Stimulated activated naive B cell treated with anti-CD40 and anti-IgM and Interleukin-4, amounts not matched to agents 10 μg/mL and 1 μg/mL and 100 μg/mL, for 72 hours (primary cell): ENCODE measurements around the gene SRGAP3.

ENCODE experiments used
- ATAC-seq, 2 donors: fragments of 150-1000 bp; cut with Tn5 transposase; replicated peaks; 2 replicates each; pipeline ENCODE4 v1.10.0; 2021; ENCODE audit warnings: moderate library complexity in 1 of 2
- DNase-seq: peaks from one replicate; pipeline ENCODE4 v3.0.0; 2021
- H3K27ac Mint-ChIP-seq: one replicate; pipeline ENCODE4 v1.8.0; 2022; ENCODE audit warnings: mild to moderate bottlenecking, mixed read lengths
- H3K27me3 Mint-ChIP-seq, 2 donors: one replicate each; pipeline ENCODE4 v1.8.0; 2022; ENCODE audit warnings: mixed read lengths in 2 of 2
- H3K36me3 Mint-ChIP-seq, 2 donors: one replicate each; pipeline ENCODE4 v1.8.0; 2022; ENCODE audit warnings: mixed read lengths in 2 of 2, mild to moderate bottlenecking in 1 of 2
- H3K4me1 Mint-ChIP-seq, 2 donors: one replicate each; pipeline ENCODE4 v1.8.0; 2022; ENCODE audit warnings: mixed read lengths in 2 of 2, mild to moderate bottlenecking in 1 of 2
- H3K4me3 Mint-ChIP-seq, 2 donors: one replicate each; pipeline ENCODE4 v1.8.0; 2022; ENCODE audit warnings: mild to moderate bottlenecking in 2 of 2, mixed read lengths in 2 of 2, moderate library complexity in 1 of 2
- H3K9me3 Mint-ChIP-seq, 2 donors: one replicate each; pipeline ENCODE4 v1.8.0; 2022; ENCODE audit warnings: mixed read lengths in 2 of 2, mild to moderate bottlenecking in 1 of 2

Gene SRGAP3

DNA sequence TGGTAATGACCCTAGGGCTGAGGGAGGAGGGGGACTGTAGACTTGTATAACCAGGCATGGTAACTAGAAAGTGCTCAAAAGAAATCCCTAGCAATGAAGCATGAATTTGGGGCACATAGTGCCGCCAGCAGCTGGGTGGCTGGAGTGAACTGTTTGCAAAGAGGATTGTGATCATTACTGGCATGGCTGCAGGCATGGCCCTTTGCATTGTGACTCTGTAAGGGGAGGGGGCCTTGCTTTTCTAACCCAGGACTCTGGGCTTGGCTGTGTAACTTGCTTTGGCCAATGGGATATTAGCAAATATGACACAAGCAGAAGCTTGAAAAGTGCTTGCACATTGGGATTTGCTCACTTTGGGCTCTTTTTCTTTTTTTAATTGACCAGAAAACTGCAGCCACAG lies 173.7 kb downstream of the SRGAP3 start:
- peaks cover 2 to 8% of the 10 kb centered on the region in 2 donors for H3K27me3 Mint-ChIP-seq
- H3K27ac Mint-ChIP-seq = no peak overlapping the region
- H3K9me3 Mint-ChIP-seq = no peaks in the 10 kb centered on the region

DNA sequence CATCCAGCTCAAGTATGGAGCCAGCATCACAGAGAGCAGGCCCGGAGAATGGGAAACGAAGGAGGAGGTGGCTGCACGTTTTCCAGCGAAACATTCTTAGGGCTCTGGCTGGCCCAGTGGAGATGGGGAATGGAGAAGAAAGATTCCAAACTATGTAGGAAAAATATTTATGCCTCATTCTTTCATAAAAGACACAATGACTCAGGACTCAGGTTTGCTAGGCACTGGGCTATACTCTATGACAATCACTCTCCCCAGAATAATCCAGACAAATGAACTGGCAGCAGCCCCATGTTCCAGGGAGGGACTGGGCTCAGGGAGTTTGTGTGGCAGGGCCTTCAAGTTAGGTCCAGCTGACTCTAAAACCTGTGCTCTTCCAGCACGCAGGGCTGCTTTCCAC lies 175.4 kb downstream of the SRGAP3 start:
- Mint-ChIP-seq H3K9me3 (no peaks in the 10 kb centered on the region), H3K36me3 (no peaks in the 10 kb centered on the region), H3K27me3 (peaks cover 10 to 14% of the 10 kb centered on the region in 2 donors), H3K4me3 (no peak overlapping the region), H3K4me1 (no peaks in the 10 kb centered on the region), H3K27ac (no peak overlapping the region)
- ATAC-seq = no peak
- DNase-seq = no peak

More for the DNA sequence above, 173.7 kb downstream of the SRGAP3 start:
- Mint-ChIP-seq H3K36me3 (no peaks in the 10 kb centered on the region), H3K4me1 (peaks cover 4 to 6% of the 10 kb centered on the region in 2 donors), H3K4me3 (no peak overlapping the region)
- no peak for DNase-seq
- no peak for ATAC-seq

DNA sequence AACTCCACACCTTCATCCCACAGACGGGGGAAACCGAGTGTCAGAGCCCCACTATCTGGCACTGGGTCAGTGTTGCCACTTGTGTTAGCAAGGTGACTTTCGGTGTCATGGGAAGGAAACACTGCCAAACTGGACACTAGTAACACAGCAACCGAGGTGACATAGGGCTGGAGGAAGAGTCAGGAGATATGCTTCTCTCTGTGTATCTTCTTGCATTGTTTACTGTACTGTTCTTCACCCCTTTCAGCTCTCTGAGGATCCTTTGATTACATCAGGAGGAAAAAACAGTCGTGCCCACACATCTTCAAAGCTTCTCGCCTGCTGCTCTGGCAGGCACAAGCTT lies 176.8 kb downstream of the SRGAP3 start:
- Mint-ChIP-seq H3K4me1 (no peaks in the 10 kb centered on the region), H3K4me3 (no peak overlapping the region), H3K27ac (no peak overlapping the region), H3K27me3 (peaks cover 10 to 14% of the 10 kb centered on the region in 2 donors), H3K9me3 (no peaks in the 10 kb centered on the region), H3K36me3 (no peaks in the 10 kb centered on the region)
- DNase-seq (no peak), ATAC-seq (no peak)

DNA sequence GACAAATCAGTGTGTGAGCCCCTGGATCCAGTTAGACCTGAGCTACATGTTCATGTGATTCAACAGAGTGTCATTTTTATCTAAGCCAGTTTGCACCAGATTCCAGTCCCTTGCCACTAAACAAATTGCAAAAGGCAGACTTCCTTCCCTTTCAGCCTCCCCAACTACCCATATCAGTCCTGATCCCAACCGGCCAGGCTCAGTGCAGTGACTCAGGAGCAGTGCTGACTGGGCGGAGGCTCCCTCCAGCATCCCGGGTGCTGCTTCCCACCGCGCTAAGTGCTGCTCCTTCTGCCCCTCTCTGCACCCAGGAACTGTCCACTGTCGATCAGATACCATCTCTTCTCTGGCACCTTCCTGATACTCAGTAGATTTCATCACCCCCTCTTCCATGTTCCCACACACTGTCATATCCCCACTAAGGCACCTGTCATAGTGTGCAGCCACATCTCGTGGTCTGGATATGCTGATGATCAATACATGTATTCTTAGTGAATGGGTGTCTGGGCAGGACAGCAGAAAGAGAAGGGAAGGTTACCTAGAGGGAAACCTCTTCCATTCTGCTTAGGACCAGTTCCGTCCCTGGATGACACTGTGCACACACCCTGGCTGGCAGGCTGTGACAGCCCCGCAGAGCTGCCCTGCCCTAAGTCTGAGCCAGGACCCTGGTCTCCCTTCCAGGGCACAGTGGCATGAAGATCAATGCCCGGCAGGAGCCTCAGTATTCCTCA lies 177.3 kb downstream of the SRGAP3 start:
- no peaks in the 10 kb centered on the region for H3K36me3 Mint-ChIP-seq
- DNase-seq (no peak), ATAC-seq (no peak)
- H3K4me3 Mint-ChIP-seq = no peak overlapping the region
- H3K9me3 Mint-ChIP-seq = no peaks in the 10 kb centered on the region
- no peak overlapping the region for H3K27ac Mint-ChIP-seq
- peaks cover 10 to 14% of the 10 kb centered on the region in 2 donors for H3K27me3 Mint-ChIP-seq
- H3K4me1 Mint-ChIP-seq = no peaks in the 10 kb centered on the region

DNA sequence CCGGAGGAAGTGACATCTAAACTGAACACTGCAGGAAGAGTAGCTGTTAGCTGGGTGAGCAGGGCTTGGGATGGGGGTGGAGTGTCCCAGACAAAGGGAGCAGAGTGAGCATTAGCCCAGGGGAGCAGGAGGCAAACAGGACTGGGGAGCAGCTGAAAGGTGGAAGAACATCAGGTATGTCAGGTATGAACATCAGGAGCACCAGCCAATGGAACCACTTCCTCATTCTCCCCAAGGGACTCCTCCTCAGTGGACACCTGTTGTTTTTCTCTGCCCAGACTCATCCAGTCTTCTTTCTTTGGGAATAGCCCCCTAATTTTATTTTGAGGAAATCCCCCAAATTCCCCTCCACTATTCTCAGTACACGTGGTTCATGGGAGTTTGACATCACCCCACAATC lies 178.5 kb downstream of the SRGAP3 start:
- DNase-seq = no peak
- peaks cover 10 to 14% of the 10 kb centered on the region in 2 donors for H3K27me3 Mint-ChIP-seq
- ATAC-seq = no peak
- no peak overlapping the region for H3K27ac Mint-ChIP-seq
- no peaks in the 10 kb centered on the region for H3K36me3 Mint-ChIP-seq
- no peaks in the 10 kb centered on the region for H3K9me3 Mint-ChIP-seq
- H3K4me3 Mint-ChIP-seq = no peak overlapping the region
- H3K4me1 Mint-ChIP-seq = no peaks in the 10 kb centered on the region

DNA sequence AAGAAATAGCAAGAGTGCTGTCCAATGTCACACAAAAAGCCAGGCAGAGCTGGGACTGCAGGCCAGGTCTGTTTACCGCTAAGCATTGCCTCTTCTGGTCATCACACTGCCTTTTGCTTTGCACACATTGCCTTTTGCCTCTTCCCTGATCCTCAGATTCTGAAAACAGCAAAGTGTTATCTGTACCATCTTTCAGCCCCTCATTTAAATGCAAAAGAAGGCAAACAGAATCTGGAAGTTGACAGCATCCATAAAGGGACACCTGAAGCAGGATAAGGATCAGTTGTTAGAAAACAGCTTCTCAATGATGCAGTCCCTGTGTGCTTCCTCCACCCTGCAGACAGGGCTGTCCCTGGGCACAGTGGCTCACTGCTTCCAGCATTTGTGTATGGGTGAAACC lies 179.5 kb downstream of the SRGAP3 start:
- Mint-ChIP-seq H3K9me3 (no peaks in the 10 kb centered on the region), H3K4me3 (no peak overlapping the region), H3K27ac (no peak overlapping the region), H3K27me3 (peaks cover 10 to 14% of the 10 kb centered on the region in 2 donors), H3K36me3 (no peaks in the 10 kb centered on the region), H3K4me1 (no peaks in the 10 kb centered on the region)
- no peak for DNase-seq
- no peak for ATAC-seq

DNA sequence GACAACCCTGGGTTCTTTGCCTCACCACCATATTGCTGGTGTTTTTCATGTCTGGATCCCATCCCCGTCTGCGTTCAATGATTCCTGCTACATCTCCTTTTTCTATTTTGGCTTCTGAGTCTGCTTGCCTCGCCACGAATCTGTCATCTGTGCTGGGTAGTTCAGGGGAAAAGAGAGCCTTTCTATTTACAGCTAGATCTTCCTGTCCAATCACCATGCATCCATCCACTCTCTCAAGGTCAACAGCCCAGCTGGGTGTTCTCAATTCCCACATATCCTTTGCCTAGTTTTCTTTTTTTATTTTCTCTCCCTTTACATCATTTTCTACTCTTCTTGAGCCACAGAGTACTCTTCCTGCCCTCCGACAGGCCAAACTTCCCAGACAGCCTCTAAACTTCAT lies 181.4 kb downstream of the SRGAP3 start:
- DNase-seq (no peak), ATAC-seq (no peak)
- H3K4me1 Mint-ChIP-seq = no peaks in the 10 kb centered on the region
- H3K27ac Mint-ChIP-seq = no peak overlapping the region
- no peak overlapping the region for H3K4me3 Mint-ChIP-seq
- H3K36me3 Mint-ChIP-seq = peaks cover 0 to 5% of the 10 kb centered on the region in 2 donors
- H3K27me3 Mint-ChIP-seq = peaks cover 14% of the 10 kb centered on the region in 2 donors
- no peaks in the 10 kb centered on the region for H3K9me3 Mint-ChIP-seq

DNA sequence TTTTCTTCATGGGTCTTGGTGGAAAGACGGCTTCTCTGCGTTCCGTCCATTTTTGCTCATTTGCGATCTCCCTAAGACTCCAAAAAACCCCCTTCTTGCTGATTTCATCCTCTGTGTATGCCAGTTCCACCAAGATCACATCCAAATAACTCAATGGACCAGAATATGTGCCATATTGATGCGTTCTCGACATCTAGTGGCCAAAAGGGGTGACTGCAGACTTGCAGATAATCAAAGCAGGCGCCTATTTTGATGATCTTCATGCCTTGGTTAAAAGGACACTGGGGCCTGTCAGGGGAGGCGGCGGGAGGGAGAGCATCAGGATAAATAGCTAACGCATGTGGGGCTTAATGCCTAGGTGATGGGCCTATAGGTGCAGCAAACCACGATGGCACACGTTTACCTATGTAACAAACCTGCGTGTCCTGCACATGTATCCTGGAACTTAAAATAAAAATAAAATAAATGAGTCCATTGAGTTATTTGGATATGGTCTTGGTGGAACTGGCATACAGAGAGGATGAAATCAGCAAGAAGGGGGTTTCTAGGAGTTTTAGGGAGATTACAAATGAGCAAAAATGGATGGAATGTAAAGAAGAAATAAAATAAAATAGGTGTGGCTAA lies 182.0 kb downstream of the SRGAP3 start:
- Mint-ChIP-seq H3K4me3 (no peak overlapping the region), H3K4me1 (no peaks in the 10 kb centered on the region), H3K36me3 (peaks cover 0 to 5% of the 10 kb centered on the region in 2 donors), H3K9me3 (peaks cover 0 to 1% of the 10 kb centered on the region in 2 donors), H3K27ac (no peak overlapping the region), H3K27me3 (peaks cover 14% of the 10 kb centered on the region in 2 donors)
- peak; percentile 15 for DNase-seq
- ATAC-seq = peak; percentile 67 to 83

DNA sequence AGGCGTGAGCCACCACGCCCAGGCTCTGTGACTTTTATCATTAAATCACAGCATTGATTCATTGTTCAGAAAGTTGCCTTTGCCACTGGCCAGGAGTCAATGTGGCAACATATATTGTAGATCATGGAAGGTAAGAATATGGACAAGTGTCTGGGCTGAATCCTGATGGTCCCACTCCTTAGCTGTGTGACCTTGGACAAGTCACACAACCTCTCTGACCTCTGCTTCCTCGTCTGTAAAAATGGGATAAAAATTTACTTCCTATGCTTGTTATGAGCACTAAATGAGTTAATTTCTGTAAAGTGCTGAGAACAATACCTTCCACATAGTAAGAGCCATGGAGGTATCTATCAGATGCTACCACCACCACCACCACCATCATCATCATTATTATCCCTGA lies 182.7 kb downstream of the SRGAP3 start:
- Mint-ChIP-seq H3K36me3 (peaks cover 0 to 5% of the 10 kb centered on the region in 2 donors), H3K4me1 (no peaks in the 10 kb centered on the region), H3K4me3 (no peak overlapping the region), H3K27me3 (peaks cover 14% of the 10 kb centered on the region in 2 donors), H3K27ac (no peak overlapping the region), H3K9me3 (peaks cover 0 to 3% of the 10 kb centered on the region in 2 donors)
- ATAC-seq (no peak), DNase-seq (no peak)

DNA sequence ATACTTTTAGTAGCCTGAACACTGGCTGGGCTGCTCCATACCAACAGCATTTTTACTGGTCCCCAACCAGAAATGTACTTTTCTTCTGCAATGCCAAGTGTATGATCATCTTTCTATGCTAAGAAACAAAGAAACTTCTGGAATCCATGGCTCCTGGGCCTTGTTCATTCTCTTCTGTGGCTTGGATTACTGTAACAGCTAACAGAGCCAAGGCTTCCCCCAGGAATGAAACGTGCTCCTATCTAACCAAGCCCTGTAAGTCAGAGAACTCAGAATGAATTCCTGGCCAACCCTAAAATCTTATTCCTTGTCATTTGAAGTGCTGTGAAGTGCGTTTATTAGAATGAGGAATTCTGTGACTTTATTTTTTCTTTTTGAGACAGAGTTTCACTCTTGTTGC lies 183.3 kb downstream of the SRGAP3 start:
- DNase-seq (no peak), ATAC-seq (no peak)
- Mint-ChIP-seq H3K27me3 (peaks cover 10 to 14% of the 10 kb centered on the region in 2 donors), H3K4me1 (no peaks in the 10 kb centered on the region), H3K9me3 (peaks cover 0 to 3% of the 10 kb centered on the region in 2 donors), H3K27ac (no peak overlapping the region), H3K4me3 (no peak overlapping the region), H3K36me3 (peaks cover 0 to 5% of the 10 kb centered on the region in 2 donors)

DNA sequence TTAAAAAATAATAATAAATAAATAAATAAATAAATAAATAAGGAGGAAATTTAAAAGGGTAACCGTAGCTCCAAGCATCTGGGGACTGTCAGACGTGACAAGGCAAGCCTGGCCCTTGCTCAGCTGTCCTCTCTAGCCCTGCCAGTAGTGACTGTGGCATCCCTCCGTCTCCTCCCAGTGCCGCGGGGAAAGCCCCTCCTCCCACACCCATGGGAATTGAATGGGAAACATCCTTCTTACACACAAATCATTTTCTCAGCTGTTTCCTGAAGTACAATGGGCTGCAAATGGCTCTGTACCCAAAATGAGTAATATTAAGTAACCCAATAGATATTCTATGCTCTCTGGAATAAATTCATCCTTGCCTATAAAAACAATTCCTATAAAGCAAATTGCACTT lies 184.6 kb downstream of the SRGAP3 start:
- no peak overlapping the region for H3K27ac Mint-ChIP-seq
- H3K27me3 Mint-ChIP-seq = peaks cover 0 to 4% of the 10 kb centered on the region in 2 donors
- peaks cover 0 to 3% of the 10 kb centered on the region in 2 donors for H3K9me3 Mint-ChIP-seq
- H3K4me3 Mint-ChIP-seq = no peak overlapping the region
- peaks cover 0 to 5% of the 10 kb centered on the region in 2 donors for H3K36me3 Mint-ChIP-seq
- no peak for ATAC-seq
- H3K4me1 Mint-ChIP-seq = no peaks in the 10 kb centered on the region
- no peak for DNase-seq

DNA sequence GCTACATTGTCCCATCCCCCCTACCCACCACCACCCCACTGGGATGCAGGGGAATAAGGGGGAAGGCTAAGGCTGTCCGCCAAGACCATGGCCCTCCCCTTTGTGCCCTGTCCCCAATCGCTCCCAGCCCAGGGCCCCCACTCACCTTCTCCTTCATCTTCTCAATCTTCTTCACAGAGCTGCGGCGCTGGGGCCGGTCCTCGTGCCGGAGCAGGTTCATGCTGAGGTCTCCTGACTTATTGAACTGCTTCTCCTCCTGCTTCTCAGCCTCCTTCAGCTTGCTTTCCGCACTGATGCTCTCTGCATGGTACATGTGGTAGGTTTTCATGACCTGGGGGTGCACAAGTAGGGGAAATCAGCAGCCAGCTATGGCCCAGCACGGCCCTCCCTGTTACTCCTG lies 185.2 kb downstream of the SRGAP3 start:
- peaks cover 0 to 3% of the 10 kb centered on the region in 2 donors for H3K9me3 Mint-ChIP-seq
- no peak overlapping the region for H3K4me3 Mint-ChIP-seq
- H3K4me1 Mint-ChIP-seq = no peaks in the 10 kb centered on the region
- ATAC-seq (no peak), DNase-seq (no peak)
- H3K27me3 Mint-ChIP-seq = peaks cover 0 to 4% of the 10 kb centered on the region in 2 donors
- no peak overlapping the region for H3K27ac Mint-ChIP-seq
- peaks cover 0 to 5% of the 10 kb centered on the region in 2 donors for H3K36me3 Mint-ChIP-seq

DNA sequence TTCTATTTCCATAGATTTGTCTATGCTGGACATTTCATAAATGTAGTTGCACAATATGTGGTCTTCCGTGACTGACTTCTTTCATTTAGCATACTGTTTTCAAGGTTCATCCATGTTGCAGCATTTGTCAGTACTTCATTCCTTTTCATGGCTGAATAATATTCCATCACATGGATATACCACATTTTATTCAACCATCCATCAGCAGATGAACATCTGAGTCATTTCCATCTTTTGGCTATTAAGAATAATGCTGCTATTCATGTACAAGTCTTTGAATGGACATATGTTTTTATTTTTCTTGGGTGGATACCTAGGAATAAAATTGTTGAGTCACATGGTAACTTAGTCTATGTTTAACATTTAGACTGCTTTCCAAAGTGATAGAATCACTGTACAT lies 186.9 kb downstream of the SRGAP3 start:
- Mint-ChIP-seq H3K4me1 (no peaks in the 10 kb centered on the region), H3K27me3 (peaks cover 0 to 4% of the 10 kb centered on the region in 2 donors), H3K4me3 (no peak overlapping the region), H3K36me3 (peaks cover 0 to 5% of the 10 kb centered on the region in 2 donors), H3K27ac (no peak overlapping the region), H3K9me3 (peaks cover 0 to 3% of the 10 kb centered on the region in 2 donors)
- ATAC-seq (no peak), DNase-seq (no peak)

DNA sequence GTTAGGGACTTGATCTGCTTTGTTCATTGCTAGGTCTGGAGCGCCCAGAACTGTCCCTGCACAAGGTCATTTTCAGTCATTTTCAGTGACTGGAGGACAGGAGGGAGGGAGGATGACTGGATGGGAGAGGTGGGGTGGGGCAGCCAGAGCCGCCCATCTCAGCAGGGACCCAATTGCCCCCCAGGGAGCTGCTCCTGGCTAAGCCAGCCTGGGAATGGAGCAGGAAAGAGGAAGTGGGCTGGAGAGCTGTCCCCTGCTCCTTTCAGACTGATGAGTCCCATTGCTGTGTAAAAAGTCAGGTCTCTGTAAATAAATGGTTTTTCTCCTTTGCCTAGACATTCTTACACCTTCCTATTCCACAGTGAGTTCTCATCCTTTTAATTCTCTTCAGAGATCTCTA lies 187.8 kb downstream of the SRGAP3 start:
- Mint-ChIP-seq H3K27me3 (peaks cover 0 to 4% of the 10 kb centered on the region in 2 donors), H3K4me3 (no peak overlapping the region), H3K4me1 (no peaks in the 10 kb centered on the region), H3K36me3 (peaks cover 0 to 5% of the 10 kb centered on the region in 2 donors), H3K27ac (no peak overlapping the region), H3K9me3 (peaks cover 0 to 3% of the 10 kb centered on the region in 2 donors)
- DNase-seq = no peak
- no peak for ATAC-seq
